ENCODE measurements around the gene SPOP.
"Not testable (repeated sequence)": the region's sequence is repeated elsewhere in the genome, so short reads cannot be mapped to it uniquely, and the experiment has no call there.

SPOP gene

DNA sequence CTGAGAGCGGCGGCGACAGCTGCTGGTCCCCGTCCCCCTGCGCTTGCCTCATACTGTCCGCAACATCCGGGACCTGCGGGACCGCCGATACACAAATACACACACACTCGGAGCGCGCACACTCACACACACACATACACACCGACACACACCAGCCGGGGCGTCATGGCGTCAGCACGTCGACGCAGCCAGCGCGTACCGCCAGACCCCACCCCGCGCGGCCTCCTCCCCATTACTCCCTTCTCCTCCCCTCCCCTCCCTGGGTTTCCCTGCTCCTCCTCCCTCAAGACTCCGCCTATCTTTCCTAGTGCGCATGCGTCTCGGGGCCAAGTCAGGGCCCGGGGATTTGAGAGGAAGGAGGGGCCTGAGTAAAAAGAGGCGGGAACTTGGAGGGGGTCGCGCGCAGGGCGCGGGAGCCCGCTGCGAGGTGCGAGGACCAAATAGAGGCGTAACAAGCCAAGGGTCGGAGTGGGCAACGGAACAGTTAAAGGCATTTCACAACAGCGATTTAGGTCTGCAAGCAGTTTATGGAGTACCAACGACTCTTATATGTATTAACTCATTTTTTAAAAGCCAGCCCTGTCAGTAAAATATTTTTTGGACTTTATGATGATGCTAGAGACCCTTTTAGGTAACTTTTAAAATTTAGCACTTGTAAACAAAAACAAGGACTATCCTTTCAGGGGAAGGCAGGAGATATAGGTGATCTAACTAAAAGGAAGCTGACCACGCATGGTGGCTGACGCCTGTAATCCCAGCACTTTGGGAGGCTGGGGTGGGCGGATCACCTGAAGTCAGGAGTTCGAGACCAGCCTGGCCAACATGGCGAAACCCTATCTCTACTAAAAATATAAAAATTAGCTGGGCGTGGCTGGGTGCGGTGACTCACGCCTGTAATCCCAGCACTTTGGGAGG, at the start of gene SPOP:
TSS of gene SPOP (minus strand) at position 165 of the 915 bp plus-strand sequence. CDS start 55,287 bp downstream, outside the sequence.
- peak; percentile 99 for DNase-seq

- peak; percentile 79 for DNase-seq
Observed at GRCh38 chr17:49727380-49727779, 49.5 kb upstream of the SPOP start.

GRCh38 chr17:49725452-49726130, 47.7 kb upstream of the SPOP start:
- DNase-seq, result no peak

DNA sequence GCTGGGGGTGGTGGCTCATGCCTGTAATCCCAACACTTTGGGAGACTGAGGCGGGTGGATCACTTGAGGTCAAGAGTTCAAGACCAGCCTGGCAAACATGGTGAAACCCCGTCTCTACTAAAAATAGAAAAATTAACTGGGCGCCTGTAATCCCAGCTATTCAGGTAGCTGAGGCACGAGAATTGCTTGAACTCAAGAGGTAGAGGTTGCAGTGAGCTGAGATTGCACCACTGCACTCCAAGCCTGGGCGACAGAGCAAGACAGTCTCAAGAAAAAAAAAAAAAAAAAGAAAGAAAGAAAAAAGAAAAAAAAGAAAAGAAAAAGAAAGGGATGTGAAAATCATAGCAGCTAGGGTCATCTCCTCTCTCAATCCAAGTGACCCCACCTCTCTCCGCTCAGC, 46.7 kb upstream of the SPOP start:
- not testable (repeated sequence) for DNase-seq

DNA sequence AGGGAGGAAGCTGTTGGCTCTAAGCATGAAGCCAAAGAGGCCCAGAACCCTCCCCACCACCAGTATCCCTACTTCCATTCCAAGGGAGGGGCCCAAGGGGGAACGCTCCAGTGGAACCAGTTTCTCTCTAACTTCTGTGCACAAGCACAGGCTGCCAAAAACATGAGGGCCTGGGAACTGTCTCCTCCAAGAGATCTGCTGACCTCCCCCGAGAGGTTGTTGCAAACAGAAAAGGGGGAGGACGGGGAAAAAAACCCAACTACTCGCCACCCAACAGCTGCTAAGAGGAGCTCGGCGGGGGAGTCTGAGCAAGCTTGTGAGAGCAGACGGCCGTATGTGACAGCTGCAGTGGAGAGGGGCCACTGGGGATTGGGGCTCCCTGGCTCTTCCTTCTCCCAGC, 45.5 kb upstream of the SPOP start:
- DNase-seq, result peak; percentile 88

DNA sequence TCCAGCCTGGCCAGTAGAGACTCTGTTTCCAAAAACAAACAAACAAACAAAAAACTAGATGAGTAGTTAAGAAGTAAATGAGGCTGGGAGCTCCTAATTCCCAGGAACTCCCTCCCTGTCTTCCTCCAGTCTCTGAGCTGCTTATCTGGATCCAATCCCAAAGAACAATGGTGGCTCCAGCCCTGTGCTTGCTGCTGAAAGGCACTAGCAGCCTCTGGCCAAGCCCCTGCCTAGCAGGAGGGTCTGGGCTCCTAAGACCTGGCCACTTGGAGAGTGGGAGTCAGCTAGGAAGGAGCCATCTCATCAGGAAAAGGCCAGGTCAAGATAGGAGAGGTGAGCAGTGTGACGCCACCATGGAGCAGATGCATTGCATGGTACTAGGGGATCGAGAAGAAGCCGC, 44.2 kb upstream of the SPOP start:
- no peak for DNase-seq

- no peak for DNase-seq
Observed at GRCh38 chr17:49717371-49717861, 39.5 kb upstream of the SPOP start.

GRCh38 chr17:49716668-49717364, 38.9 kb upstream of the SPOP start:
- no peak for DNase-seq

DNA sequence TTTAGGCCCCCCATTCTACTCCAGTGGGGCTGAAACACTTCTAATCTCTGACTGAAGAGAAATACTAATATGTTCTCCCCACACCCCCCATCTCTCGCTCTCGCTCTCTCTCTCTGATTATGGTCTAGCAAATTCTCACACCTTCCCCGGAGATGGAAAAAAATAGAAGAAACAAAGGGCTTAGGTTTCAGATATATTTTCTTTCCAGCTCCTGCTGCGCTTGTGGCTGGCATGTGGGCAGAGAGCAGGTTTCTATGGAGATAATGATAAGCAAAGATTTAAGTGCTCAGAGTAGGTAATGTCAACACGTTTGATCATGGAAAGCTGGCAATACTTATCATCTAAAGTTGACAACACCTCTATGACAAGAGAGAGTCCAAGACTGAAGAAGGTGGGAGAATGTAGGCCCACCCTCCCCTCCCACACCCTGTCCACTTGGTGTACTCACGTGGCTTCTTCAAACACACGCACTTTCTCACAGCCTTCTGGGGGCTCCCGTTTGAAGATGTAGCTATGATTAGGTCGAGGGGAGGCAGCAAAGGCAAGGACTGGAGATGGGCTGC, 37.9 kb upstream of the SPOP start:
- no peak for DNase-seq

DNA sequence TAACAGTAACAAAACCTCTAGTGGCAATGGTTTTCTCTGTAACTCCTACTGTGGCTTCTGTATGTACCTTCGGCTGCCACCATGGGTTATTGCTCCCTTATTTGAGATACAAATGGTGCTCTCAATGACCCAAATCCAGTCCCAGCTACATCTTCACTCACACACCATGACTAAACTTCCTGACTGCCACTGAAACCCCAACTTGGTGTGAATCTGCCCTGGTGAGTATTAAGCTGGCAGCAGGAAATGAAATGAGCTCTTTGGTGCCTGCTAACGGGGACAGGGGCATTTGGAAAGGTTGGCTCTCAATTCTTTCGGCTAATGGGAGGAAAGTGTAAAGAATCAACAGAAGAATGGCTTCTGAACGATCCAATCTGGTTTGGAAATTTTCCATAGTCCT, 37.3 kb upstream of the SPOP start:
- DNase-seq, result no peak

GRCh38 chr17:49708515-49709183, 30.8 kb upstream of the SPOP start:
- DNase-seq, result no peak

GRCh38 chr17:49707608-49708514, 30.0 kb upstream of the SPOP start, which contains the start of gene SLC35B1:
SLC35B1 (minus strand) TSS chr17:49707964; CDS start chr17:49707833, 131 bp downstream.
- DNase-seq, result peak; percentile 99

GRCh38 chr17:49707246-49707607, 29.3 kb upstream of the SPOP start:
- no peak for DNase-seq

- DNase-seq, result no peak
Observed at GRCh38 chr17:49705254-49705653, 27.4 kb upstream of the SPOP start.

DNA sequence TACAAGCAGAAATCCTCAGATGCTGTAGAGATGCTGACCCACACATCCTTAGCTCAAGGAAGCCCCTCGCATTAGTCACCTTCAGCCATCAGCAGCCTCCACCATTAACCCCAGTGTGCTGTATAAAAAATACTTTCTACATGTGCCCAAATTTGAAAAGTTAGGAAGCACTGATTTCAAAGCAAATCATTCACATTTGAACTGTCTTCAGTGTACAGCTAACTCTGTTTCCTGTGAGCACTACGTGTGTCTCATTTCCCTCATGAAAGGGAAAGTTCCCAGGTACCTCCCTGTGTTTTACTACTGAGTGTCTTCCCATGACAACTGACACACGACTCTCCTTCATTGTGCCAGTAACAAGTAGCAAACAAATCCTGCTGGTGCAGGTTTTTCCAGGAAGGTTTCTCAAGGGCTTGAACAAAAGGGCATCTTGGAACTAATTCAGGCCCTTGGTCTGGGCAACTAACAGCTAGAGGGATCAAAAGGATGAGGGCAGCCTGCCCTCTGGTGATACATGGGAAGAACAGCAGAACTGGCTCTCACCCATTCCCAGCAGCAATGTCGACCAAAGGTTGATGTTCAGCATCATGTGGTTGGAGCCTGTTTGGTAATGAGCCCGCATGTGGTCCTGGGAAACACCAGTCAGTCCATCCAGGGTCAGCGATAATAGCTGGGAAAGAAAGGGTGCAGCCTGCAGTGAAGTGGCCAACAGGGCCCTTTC, 25.8 kb upstream of the SPOP start:
- no peak for DNase-seq

DNA sequence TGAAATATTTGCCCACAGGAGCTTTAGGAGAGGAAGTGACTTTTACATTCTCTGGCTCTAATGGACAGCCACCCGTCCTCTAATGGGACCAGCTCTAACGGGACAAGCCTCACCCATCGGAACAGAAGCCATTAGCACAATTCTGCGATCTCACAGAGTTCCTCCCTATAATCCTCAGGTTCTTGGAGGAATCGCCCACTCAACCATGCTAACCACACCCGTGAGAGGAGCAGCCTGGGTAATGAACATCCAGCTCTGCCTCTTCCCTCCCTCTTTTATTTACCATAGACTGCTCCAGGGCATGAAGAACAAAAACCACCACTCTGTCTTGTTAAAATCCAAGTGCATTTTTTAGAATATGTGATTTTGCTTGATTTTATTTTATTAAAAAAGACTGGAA, 23.1 kb upstream of the SPOP start:
- DNase-seq, result no peak

DNA sequence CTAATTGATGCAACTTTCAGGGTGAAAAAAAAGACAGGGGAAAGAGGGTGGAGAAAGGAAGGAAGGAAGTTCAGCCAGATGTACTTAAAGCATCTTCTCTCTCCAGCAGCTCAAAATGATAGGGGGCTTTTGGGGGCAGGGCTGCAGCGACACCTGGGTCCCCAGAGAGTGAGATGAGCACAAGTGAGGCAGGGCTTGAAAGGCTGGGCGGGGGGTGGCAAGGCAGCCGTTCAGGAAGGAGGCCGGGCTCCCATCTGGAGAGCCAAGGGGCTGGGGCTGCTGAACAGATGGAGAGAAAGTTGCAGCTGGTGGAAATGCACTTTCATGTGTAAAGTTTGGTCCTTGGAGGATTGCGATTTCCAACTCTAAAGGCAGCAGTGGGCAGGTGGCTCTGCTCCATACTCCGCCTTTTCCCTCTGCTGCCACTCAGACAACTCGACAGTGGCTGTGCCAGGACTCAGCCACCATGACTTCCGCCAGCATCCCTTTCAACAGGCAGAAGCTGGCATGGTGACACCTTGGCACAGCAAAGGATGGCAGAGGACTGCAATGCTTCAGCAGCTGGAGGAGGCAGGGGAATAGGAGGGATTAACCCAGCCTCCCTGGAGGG, 22.2 kb upstream of the SPOP start:
- no peak for DNase-seq

- DNase-seq, result no peak
Observed at GRCh38 chr17:49698005-49698404, 20.1 kb upstream of the SPOP start.

DNA sequence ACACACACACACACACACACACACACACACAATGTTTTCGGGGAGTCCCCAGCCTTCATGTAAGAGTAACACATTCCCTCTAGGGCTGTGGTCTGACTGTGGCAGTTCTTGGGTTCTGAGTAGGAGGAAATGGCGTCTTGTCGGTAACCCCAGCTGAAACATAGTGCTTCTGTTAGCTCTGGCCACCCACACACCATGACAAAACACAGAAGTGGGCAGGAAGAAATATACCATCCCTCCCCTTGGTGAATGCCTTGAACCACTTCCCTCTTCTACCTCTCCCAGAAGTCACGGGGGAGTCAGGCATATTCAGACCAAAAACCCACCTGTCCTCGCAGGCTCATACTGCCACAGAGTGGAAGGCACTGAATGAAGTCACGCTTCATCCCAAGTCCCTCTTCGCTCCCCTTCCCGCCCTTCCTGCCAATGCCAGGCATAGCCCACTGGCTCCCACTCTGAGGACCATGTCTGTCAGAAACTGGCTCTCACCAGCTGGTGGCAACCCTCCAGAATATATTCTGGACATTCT, 18.4 kb upstream of the SPOP start:
- DNase-seq, result no peak

DNA sequence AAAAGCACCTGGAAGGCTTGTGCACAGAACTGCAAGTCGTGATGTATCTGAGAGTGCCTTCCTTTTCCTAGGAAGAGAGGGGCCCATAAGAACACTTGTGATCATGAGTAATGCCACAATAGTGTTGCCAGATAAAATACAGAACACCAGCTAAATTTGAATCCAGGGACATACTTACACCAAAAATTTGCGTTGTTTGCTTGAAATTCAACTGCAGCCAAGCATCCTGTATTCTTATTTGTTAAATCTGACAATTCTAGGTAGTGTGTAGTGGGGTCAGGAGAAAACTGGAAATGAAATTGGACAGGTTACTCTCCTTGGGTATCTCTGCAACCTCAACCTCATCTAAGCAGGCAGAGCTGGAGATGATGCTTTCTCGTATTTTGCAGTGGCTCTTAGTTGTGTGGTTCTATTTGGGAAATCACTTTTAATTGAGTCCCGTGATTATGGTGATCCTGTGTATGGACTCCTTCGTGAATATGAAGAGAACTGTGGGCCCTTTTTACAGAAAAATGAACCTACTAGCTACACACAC, 17.9 kb upstream of the SPOP start:
- DNase-seq, result no peak
